Urothelium cell line (cell line): ENCODE results near the gene OR1D5.
A peak's percentile ranks its signal among the peaks of the same experiment; 100 is the strongest.
"Not testable (repeated sequence)": the region's sequence is repeated elsewhere in the genome, so short reads cannot be mapped to it uniquely, and the experiment has no call there.

Experiments used
- DNase-seq: peaks from one replicate; pipeline ENCODE4 v3.0.0; 2011; ENCODE audit warnings: low spot score, mixed read lengths
- FAIRE-seq: peaks from 2 replicates; lab custom pipeline; 2011; peaks lifted over from hg19 to GRCh38; lab: Jason Lieb, UNC

Gene OR1D5

DNA sequence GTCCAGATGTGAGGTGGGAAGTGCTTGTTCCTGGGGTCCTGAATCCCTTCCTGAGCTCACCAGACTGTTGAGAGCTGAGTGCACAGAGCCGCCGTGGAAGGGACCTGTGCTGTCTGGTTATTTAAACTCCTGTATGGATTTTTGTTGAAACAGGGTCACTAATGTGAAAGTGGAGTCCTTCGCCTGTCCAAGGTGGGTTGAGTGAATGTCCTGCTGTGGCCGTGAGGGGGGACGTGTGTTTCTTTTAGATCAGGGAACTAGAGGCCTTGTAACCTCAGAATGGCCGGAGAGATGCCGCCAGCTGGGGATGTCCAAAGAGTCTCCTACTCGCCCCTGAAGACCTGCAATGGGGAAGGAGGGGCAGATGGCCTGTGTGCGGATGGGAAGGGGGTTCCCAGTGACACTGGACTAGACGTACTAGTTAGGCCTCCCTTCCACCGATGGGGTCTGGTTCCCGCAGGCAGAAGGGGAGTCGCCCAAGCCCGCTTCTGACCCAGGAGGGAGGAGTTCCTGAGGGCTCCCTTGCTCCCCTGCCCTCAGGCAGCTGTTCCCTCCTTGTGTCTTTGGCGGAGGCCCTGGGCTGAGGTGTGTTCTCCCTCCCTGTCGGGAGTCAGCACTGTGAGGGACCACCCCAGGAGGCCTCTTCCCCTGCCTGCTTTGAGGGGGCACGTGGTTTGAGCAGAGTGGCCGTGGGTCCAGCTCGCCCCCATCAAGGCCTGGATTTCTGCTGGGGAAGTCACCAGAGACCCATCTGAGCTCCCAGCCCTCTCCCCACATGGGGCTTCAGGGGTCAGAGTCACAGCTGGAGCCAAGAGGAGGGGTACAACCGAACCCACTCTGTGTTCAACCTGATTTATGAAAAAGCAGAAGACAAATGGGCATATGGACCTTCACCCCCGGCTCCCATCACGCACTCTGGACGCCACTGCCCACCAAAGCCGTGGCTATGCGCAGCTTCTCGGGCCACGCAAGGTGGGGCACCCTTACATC lies 30.9 kb downstream of the OR1D5 start:
- no peak for FAIRE-seq

DNA sequence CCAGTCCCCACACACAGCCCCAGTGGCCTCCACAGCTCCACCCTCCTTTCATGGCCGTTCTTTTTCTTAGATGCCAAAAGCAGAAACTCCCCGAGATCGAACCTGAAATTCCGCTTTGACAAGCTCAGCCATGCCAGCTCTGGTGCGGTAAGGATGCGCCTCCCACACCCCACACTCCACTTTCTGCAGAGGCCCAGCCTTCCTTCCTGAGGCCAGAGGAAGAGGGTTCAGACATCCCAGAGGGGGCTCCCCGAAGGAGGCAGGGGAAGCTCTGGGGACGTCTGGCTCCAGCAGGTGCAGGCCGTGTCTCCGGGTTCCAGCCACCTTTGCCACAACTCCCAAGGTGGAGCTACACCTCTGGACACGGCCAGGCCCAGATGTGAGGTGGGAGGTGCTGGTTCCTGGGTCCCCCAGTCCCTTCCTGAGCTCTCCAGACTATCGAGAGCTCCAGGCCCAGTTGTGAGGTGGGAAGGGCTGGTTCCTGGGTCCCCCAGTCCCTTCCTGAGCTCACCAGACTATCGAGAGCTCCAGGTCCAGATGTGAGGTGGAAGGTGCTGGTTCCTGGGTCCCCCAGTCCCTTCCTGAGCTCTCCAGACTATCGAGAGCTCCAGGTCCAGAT lies 32.4 kb downstream of the OR1D5 start:
- not testable (repeated sequence) for FAIRE-seq, DNase-seq

More for the DNA sequence above, 30.9 kb downstream of the OR1D5 start:
- DNase-seq = no peak

DNA sequence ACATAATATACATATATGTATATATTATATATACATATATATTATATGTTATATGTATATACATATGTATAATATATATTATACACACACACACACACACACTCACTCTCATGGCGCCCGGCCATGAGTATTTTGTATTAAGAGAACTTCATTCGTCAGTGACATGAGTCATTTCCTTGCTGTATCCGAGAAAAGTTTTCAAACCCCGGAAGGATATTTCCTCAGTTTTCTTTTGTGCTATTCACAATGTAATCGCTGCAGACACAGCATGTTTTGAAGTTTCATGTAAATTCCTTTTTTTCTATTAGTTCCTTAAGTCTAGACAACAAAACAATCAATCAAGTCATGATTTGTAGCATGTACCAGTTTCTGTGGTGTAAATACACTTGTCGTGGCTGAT lies 33.3 kb downstream of the OR1D5 start:
- FAIRE-seq (no peak), DNase-seq (no peak)

DNA sequence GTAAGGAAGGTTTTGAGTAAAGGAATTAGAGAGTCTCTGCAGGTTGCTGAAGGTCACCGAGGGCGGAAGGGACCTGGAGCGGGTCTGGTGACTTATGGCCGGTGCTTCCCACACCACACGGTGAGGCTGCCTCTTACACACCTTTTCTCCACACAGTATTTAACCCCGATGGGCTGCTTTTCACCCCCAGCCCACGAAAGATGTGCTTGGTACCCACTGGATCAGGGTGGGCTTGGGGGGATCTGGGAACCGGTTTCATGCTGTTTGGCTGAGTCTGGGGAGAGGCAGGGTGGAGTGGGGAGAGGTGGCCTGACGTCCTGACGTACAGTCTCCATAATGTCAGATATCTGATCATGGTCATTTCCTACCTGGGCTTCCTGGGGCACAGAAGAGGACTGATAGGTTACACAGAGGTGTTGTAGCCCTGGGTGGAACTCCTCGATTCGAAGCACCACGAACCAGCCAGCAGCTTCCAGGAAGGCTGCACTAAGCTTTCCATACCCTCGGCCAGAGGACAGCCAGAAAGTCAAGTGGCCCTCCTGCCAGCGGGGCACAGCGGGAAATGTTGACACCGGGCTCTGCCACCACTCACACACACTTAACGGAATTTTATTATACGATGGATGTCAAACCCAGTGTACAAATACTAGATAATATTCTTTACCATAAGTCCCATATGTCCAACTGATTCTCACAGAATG lies 34.0 kb downstream of the OR1D5 start:
- FAIRE-seq (no peak), DNase-seq (no peak)

- FAIRE-seq (no peak), DNase-seq (no peak)
These were observed 35.4 kb downstream of the OR1D5 start for GRCh38 chr17:3027786-3028532.

GRCh38 chr17:3026856-3027751 lies 36.3 kb downstream of the OR1D5 start:
- DNase-seq = no peak
- no peak for FAIRE-seq

DNA sequence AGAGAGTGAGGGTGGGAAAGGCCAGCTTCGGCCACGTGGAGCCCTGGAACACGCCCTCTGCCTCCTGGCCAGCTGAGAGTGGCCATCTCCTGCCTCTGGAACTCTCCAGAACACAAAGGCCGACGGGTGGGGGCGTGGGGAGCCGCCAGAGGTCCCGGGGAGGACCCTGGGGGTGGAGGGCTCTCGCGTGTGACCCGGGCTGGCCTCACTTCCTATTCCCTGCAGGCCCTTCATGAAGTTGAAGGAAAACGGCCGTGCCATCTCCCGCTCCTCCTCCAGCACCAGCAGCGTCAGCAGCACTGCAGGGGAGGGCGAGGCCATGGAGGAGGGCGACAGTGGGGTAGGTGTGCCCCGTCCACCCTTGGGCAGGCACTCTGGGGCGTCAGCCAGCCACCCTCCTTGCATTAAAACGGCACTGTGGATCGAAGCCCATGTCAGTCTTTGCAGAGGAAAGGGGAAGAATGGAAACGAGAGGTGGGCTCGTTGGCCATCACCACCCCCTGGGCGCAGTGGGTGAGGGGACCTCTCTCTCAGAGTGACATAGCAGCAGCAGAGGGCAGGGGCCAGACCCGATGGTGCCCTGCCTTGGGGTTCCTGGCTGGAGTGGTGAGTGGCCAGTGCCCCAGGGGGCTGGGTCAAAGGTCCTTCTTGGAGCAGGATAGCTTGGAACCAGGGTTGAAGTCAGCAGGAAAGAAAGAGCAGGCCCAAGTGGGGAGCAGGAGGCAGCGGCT lies 37.1 kb downstream of the OR1D5 start:
- FAIRE-seq (no peak), DNase-seq (no peak)

- DNase-seq = no peak
- FAIRE-seq = no peak
These were observed 37.8 kb downstream of the OR1D5 start for GRCh38 chr17:3025421-3026124.

DNA sequence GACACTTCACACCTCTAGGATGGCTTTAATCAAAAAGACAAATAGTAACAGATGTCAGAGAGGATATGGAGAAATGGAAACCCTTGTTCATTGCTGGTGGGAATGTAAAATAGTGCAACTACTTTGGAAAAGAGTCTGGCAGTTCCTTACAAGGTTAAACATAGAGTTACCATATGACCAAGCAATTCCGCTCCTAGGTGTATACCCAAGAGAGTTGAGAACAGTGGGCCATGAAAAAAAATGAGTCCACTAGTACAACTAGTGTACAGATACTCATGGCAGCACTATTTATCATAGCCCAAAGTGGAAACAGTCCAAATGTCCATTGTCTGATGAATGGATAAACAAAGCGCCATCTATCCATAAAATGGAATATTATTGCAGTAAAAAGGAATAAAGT lies 39.1 kb downstream of the OR1D5 start:
- DNase-seq (no peak), FAIRE-seq (no peak)

DNA sequence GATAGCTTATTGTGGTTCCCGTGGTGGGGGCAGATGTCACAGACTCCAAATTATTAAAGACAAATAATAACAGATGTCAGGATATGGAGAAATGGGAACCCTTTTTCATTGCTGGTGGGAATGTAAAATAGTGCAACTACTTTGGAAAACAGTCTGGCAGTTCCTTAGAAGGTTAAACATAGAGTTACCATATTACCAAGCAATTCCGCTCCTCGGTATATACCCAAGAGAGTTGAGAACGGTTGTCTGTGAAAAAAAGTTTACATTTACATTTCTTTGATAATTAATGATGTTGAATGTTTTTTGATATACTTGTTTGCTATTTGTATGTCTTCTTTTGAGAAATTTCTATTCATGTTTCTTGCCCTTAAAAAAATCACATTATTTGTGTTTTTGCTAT lies 41.2 kb downstream of the OR1D5 start:
- FAIRE-seq (no peak), DNase-seq (no peak)

- no peak for FAIRE-seq
- DNase-seq = no peak
These were observed 43.0 kb downstream of the OR1D5 start for GRCh38 chr17:3020381-3020780.

DNA sequence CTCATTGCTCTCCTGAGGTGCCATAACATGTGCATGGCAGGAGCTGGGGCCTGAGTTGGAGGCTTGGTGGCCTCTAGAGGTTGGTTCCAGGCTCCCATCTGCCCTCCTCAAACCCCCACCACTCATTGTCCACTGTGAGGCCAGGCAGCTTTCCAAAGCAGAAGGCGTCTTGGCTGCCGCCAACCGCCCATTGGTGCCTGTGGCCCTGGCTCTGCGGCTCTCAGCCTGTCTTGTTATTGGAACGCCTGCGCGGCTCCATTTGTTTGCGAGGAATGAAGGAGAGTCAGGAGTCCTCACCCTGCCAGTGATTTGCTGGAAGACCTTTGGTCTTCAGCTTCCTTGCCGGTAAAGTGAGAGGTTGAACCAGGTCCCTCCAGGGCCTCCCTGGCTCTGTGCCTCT lies 43.6 kb downstream of the OR1D5 start:
- DNase-seq (no peak), FAIRE-seq (no peak)

DNA sequence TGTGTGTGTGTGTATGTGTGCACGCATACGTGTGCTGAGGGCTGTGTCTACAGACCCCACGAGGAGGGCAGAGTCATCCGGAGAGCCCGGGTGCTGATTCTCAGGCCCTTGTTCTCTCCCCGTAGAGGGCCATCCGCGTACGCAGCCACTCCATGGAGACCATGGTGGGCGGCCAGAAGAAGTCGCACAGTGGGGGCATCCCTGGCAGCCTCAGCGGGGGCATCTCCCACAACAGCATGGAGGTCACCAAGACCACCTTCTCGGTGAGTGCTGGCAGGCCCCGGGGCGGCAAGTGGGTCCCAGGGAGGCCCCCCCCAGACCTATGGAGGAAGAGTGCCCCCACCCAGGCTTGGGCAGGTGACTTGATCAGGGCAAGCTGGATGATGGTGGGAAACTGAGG lies 45.5 kb downstream of the OR1D5 start:
- no peak for DNase-seq
- FAIRE-seq = no peak

DNA sequence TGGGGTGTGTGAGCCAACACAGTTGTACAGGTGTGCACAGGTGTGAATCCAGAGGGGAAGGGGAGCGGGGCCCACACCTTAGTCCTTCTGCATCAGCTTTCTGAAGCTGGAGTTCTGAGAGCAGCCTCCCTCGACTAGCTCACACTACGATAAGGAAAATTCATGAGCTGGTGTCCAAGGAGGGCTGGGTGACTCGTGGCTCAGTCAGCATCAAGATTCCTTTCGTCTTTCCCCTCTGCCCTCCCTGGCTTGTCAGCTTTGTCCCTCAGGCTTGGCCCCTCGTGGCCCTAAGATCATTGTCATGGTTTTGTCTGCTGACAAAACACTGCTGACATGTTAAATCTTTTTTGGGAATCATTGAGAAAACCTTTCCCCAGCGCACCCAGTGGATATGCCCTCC lies 47.5 kb downstream of the OR1D5 start:
- FAIRE-seq (no peak), DNase-seq (no peak)

DNA sequence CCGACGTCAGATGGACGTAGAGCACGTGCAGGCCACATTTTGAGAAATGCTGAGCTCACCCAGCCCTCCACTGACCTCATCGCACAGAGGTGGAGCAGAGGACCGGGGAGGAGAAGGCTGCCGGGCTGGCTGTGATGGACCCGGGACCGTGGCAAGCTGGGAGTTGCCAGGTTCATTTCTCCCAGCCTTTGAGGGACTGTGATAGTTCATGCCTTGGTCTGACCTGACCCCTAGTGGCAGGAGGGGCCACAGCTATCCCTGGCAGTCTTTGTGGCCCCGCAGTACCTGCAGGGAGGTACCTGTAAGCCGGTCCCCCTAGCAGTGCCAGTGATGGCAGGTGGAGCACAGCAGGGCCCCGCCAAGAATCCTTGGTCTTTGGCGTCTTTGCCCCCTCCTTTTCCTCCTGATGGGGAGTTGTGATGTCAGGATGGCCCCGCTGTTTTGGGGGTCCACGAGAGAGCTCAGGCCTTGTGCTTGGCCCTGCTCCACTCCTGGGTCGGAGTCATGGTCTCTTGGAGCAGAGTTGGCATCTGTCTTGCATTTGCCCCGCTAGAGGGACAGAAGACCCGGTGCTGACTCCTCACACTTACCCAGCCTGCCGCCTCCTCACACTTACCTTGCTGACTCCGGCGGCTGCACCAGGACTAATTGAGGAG lies 50.4 kb downstream of the OR1D5 start:
- DNase-seq (peak; percentile 27), FAIRE-seq (no peak)
